ENCODE measurements around the gene GLRX5.

GRCh38 chr14:95533822-95534221 is 1.0 kb upstream of the GLRX5 start:
- no peak for TF ChIP-seq CTCF (conservative IDR thresholded peaks at IDR 0.05 in 1 of 2, IDR thresholded peaks at IDR 0.05 in 1 of 2; ENCODE audit: low read depth in 1 of 2, low read length in 2 of 2)
- TF ChIP-seq EZH2 (IDR thresholded peaks at IDR 0.05; ENCODE audit: low read length, missing control alignments) = no peak

All from fibroblast of lung (primary cell).